HCT116 (cell line): Measurements from ENCODE around the gene SLC25A44. TPM values are rescaled to one million over a fixed set of nuclear protein-coding genes. Genes with fewer than 3 reads are reported as not detected.

ENCODE experiments used
- ATAC-seq: fragments of 200-7000 bp; cut with Tn5 transposase; 2 replicates; pipeline ENCODE4 v1.9.1; 2020; ENCODE audit warnings: mild to moderate bottlenecking, moderate library complexity
- BruUV-seq: library from RNA; stranded (reverse); fragments of 400-500 nt; replicated peaks from 2 replicates; lab custom pipeline; 2021; lab: Mats Ljungman, UMichigan
- CTCF ChIA-PET: fragments of 300-600 bp; sonication (Branson Sonifier 250); formaldehyde crosslinking; loops from one replicate; lab custom pipeline; 2021; ENCODE audit warnings: antibody characterized with exemption; lab: Charles Lee
- POLR2A ChIA-PET: fragments of 300-600, 350-600 bp; sonication (Branson Sonifier 250); formaldehyde crosslinking; loops from one replicate; lab custom pipeline; 2021; ENCODE audit warnings: antibody characterized with exemption; lab: Charles Lee
- RAD21 ChIA-PET, 2 experiments: fragments of 300-600 bp; sonication (Branson Sonifier 250); formaldehyde crosslinking; loops; one replicate each; lab custom pipeline; 2023; ENCODE audit warnings: low total read pairs in 2 of 2; ENCODE audit not compliant: uncharacterized antibody in 2 of 2, unreplicated experiment in 2 of 2, low non-redundant PET in 1 of 2; lab: Charles Lee
- DNase-seq: peaks from one replicate; pipeline ENCODE4 v3.0.0-alpha.2; 2010; ENCODE audit warnings: low read depth, low spot score
- H2AFZ ChIP-seq: fragments of 200-600 bp; shearing (Covaris generic), sonication (generic); 2 replicates; pipeline ENCODE4 v1.6.1; 2017; ENCODE audit warnings: low read depth, mixed run types, mixed read lengths, antibody characterized with exemption, low read length; ENCODE audit not compliant: poor library complexity, severe bottlenecking
- H3K27ac ChIP-seq: 2 replicates; pipeline ENCODE4 v1.5.1; 2012; ENCODE audit warnings: low read depth, low read length
- H3K27me3 ChIP-seq: fragments of 200-600 bp; sonication (generic); 2 replicates; pipeline ENCODE4 v1.6.1; 2016; ENCODE audit warnings: mixed run types, low read length, mixed read lengths; ENCODE audit not compliant: insufficient read depth
- H3K36me3 ChIP-seq, 2 experiments: fragments of 200-500 bp in 1 of 2; fragments of 200-600 bp in 1 of 2; sonication (Bioruptor generic) in 1 of 2; sonication (generic) in 1 of 2; 2 replicates each; pipeline versions ENCODE4 v1.5.1 to v1.6.1; 2014 to 2016; ENCODE audit warnings: low read length in 2 of 2, inconsistent platforms in 1 of 2, mixed read lengths in 1 of 2, mixed run types in 1 of 2; ENCODE audit not compliant: insufficient read depth in 2 of 2, control insufficient read depth in 1 of 2
- H3K4me1 ChIP-seq, 2 experiments: fragments of 200-600 bp in 1 of 2; sonication (generic) in 1 of 2; 2 replicates each; pipeline versions ENCODE4 v1.5.1 to v1.6.1; 2012 to 2017; ENCODE audit warnings: low read length in 2 of 2, inconsistent platforms in 1 of 2, mild to moderate bottlenecking in 1 of 2, mixed read lengths in 1 of 2, mixed run types in 1 of 2, moderate library complexity in 1 of 2; ENCODE audit not compliant: insufficient read depth in 2 of 2, control insufficient read depth in 1 of 2
- H3K4me2 ChIP-seq: fragments of 200-600 bp; sonication (generic); 2 replicates; pipeline ENCODE4 v1.6.1; 2017; ENCODE audit warnings: mixed run types, low read length, mixed read lengths
- H3K4me3 ChIP-seq, 2 experiments: fragments of 200-600 bp in 1 of 2; sonication (generic) in 1 of 2; replicated peaks in 1 of 2; 2 replicates each; pipeline ENCODE4 v1.5.1; 2011 to 2016; ENCODE audit warnings: low read length in 2 of 2, control low read depth in 1 of 2, low read depth in 1 of 2, mild to moderate bottlenecking in 1 of 2, mixed read lengths in 1 of 2, mixed run types in 1 of 2
- H3K79me2 ChIP-seq: fragments of 200-600 bp; sonication (generic); 2 replicates; pipeline ENCODE4 v1.6.1; 2017; ENCODE audit warnings: mild to moderate bottlenecking, mixed run types, low read length, moderate library complexity, mixed read lengths; ENCODE audit not compliant: insufficient read depth
- H3K9ac ChIP-seq: fragments of 200-600 bp; sonication (generic); 2 replicates; pipeline ENCODE4 v1.6.1; 2016; ENCODE audit warnings: low read length, mixed read lengths
- H3K9me2 ChIP-seq: fragments of 200-600 bp; sonication (generic), shearing (Covaris generic); 2 replicates; pipeline ENCODE4 v1.6.1; 2017; ENCODE audit warnings: mixed run types, mild to moderate bottlenecking, moderate library complexity; ENCODE audit not compliant: insufficient read depth
- H3K9me3 ChIP-seq, 2 experiments: fragments of 200-500 bp in 1 of 2; fragments of 200-600 bp in 1 of 2; sonication (Bioruptor generic) in 1 of 2; sonication (generic) in 1 of 2; 2 replicates each; pipeline ENCODE4 v1.6.1; 2014 to 2017; ENCODE audit warnings: low read length in 2 of 2, mixed read lengths in 2 of 2, inconsistent platforms in 1 of 2, low read depth in 1 of 2, mild to moderate bottlenecking in 1 of 2, mixed run types in 1 of 2, moderate library complexity in 1 of 2; ENCODE audit not compliant: control insufficient read depth in 1 of 2, insufficient read depth in 1 of 2
- H4K20me1 ChIP-seq: fragments of 200-600 bp; sonication (generic), shearing (Covaris generic); 2 replicates; pipeline ENCODE4 v1.6.1; 2017; ENCODE audit warnings: mixed run types, mild to moderate bottlenecking, moderate library complexity; ENCODE audit not compliant: insufficient read depth
- CTCF ChIP-seq, 3 experiments: fragments of 200-600 bp in 1 of 3; sonication (generic) in 1 of 3; IDR thresholded peaks in 2 of 3; conservative IDR thresholded peaks in 1 of 3; 2 replicates each; pipeline ENCODE4 v1.5.1; 2012 to 2017; ENCODE audit warnings: low read depth in 2 of 3, low read length in 2 of 3, antibody characterized with exemption in 1 of 3, borderline replicate concordance in 1 of 3, control low read depth in 1 of 3, mild to moderate bottlenecking in 1 of 3, mixed read lengths in 1 of 3, mixed run types in 1 of 3, moderate library complexity in 1 of 3; ENCODE audit not compliant: insufficient read depth in 1 of 3
- ELF1 ChIP-seq: IDR thresholded peaks from 2 replicates; pipeline ENCODE4 v1.6.1; 2012; ENCODE audit warnings: low read depth, borderline replicate concordance
- ZBTB33 ChIP-seq: IDR thresholded peaks from 2 replicates; pipeline ENCODE4 v1.6.1; 2011; ENCODE audit warnings: mild to moderate bottlenecking, low read length, moderate library complexity; ENCODE audit not compliant: insufficient replicate concordance; ENCODE audit errors: extremely low read depth
- intact Hi-C: fragments of 100-400 bp; cut with micrococcal nuclease; formaldehyde crosslinking; loops from 2 replicates; pipeline ENCODE4 v1.10.0; 2022
- total RNA-seq: library from RNA; stranded (reverse); gene quantifications from one replicate; pipeline ENCODE4 v1.2.1, GENCODE V29; 2021; ENCODE audit not compliant: unreplicated experiment

SLC25A44 gene
- total RNA-seq, 1 experiment from 2014 or later, result 17.5 TPM

GRCh38 chr1:156172696-156173470, 21.0 kb upstream of the SLC25A44 start:
- no peak overlapping the region for H3K4me3 ChIP-seq
- no peak overlapping the region for H2AFZ ChIP-seq
- no peaks in the 10 kb centered on the region for H4K20me1 ChIP-seq
- no TSS peak for BruUV-seq
- H3K4me2 ChIP-seq, result no peak overlapping the region
- no peaks in the 10 kb centered on the region for H3K9me3 ChIP-seq
- ChIA-PET CTCF (no interaction called here), RAD21 (no interaction called here), POLR2A (no interaction called here)
- no peaks in the 10 kb centered on the region for H3K27me3 ChIP-seq
- H3K9ac ChIP-seq, result no peak overlapping the region
- TF ChIP-seq CTCF (IDR thresholded peaks at IDR 0.05 in 2 of 3, conservative IDR thresholded peaks at IDR 0.05 in 1 of 3; ENCODE audit: borderline replicate concordance in 1 of 3, insufficient read depth in 1 of 3, low read depth in 2 of 3, low read length in 2 of 3), result peak in 2 of 3 experiments; percentile 26 to 32; a peak in 3 of 6 replicates
- no peak for TF ChIP-seq ZBTB33
- no peak for TF ChIP-seq ELF1
- intact Hi-C loops, result no loop called here
- DNase-seq, result no peak
- no peaks in the 10 kb centered on the region for H3K79me2 ChIP-seq
- no peaks in the 10 kb centered on the region for H3K36me3 ChIP-seq
- H3K9me2 ChIP-seq, result no peaks in the 10 kb centered on the region
- H3K4me1 ChIP-seq, result no peaks in the 10 kb centered on the region
- ATAC-seq, result peak; percentile 82
- H3K27ac ChIP-seq, result no peak overlapping the region
